ENCODE results near the gene HSD17B11.
"Not testable (repeated sequence)": the region's sequence is repeated elsewhere in the genome, so short reads cannot be mapped to it uniquely, and the experiment has no call there.

DNA sequence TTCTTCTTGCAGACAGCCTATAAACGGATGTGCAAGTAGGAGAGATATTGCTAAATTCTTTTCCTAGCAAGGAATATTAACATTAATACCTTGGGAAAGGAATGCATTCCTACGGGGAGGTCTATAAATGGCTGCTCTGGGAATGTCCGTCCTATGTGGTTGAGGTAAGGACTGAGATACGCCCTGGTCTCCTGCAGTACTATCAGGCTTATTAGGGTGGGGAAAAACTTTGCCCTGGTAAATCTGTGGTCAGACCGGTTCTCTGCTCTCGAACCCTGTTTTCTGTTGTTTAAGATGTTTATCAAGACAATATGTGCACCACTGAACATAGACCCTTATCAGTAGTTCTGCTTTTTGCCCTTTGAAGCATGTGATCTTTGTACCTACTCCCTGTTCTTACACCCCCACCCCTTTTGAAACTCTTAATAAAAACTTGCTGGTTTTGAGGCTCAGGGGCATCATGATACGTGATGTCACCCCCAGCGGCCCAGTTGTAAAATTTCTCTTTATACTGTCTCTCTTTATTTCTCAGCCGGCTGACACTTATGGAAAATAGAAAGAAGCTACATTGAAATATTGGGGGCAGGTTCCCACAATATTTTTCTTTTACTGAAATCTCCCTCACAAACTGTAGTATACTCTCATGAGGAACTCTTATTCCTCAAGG, 6.4 kb downstream of the HSD17B11 start:
- TF ChIP-seq, protein P1, sequence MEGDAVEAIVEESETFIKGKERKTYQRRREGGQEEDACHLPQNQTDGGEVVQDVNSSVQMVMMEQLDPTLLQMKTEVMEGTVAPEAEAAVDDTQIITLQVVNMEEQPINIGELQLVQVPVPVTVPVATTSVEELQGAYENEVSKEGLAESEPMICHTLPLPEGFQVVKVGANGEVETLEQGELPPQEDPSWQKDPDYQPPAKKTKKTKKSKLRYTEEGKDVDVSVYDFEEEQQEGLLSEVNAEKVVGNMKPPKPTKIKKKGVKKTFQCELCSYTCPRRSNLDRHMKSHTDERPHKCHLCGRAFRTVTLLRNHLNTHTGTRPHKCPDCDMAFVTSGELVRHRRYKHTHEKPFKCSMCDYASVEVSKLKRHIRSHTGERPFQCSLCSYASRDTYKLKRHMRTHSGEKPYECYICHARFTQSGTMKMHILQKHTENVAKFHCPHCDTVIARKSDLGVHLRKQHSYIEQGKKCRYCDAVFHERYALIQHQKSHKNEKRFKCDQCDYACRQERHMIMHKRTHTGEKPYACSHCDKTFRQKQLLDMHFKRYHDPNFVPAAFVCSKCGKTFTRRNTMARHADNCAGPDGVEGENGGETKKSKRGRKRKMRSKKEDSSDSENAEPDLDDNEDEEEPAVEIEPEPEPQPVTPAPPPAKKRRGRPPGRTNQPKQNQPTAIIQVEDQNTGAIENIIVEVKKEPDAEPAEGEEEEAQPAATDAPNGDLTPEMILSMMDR (IDR thresholded peaks at IDR 0.05), result not testable (repeated sequence)
- not testable (repeated sequence) for TF ChIP-seq EZH2phosphoT487 (IDR thresholded peaks at IDR 0.05)
